Skeletal muscle tissue (tissue), 4 donors: ENCODE data around the gene MALSU1. TPM values are rescaled to one million over a fixed set of nuclear protein-coding genes. Genes with fewer than 3 reads are reported as not detected.

Experiments used
- H3K27ac ChIP-seq: one replicate; pipeline ENCODE4 v1.7.0; 2013; ENCODE audit warnings: mild to moderate bottlenecking, low read depth, low read length, inconsistent platforms
- H3K27me3 ChIP-seq, 3 donors: one replicate each; pipeline ENCODE4 v1.7.0; 2013; ENCODE audit warnings: low read length in 3 of 3; ENCODE audit not compliant: control insufficient read depth in 3 of 3, insufficient read depth in 3 of 3
- H3K36me3 ChIP-seq, 3 donors: one replicate each; pipeline ENCODE4 v1.7.0; 2013; ENCODE audit warnings: low read length in 3 of 3; ENCODE audit not compliant: control insufficient read depth in 3 of 3, insufficient read depth in 3 of 3
- H3K4me1 ChIP-seq, 3 donors: one replicate each; pipeline ENCODE4 v1.7.0; 2013; ENCODE audit warnings: low read length in 3 of 3, mild to moderate bottlenecking in 3 of 3; ENCODE audit not compliant: control insufficient read depth in 3 of 3, insufficient read depth in 3 of 3
- H3K4me3 ChIP-seq, 3 donors: one replicate each; pipeline ENCODE4 v1.7.0; 2013; ENCODE audit warnings: low read length in 3 of 3
- H3K9ac ChIP-seq, 3 donors: one replicate each; pipeline ENCODE4 v1.7.0; 2013; ENCODE audit warnings: low read length in 3 of 3, mild to moderate bottlenecking in 3 of 3, moderate library complexity in 2 of 3, low read depth in 1 of 3
- H3K9me3 ChIP-seq, 3 donors: one replicate each; pipeline ENCODE4 v1.7.0; 2013; ENCODE audit warnings: low read length in 3 of 3; ENCODE audit not compliant: control insufficient read depth in 3 of 3
- total RNA-seq: library from RNA; depleted of rRNA; stranded (reverse); fragments of >200 nt; gene quantifications from one replicate; pipeline ENCODE4 v1.2.3, GENCODE V29; 2014
- donor health status: Osteomylitis.

Gene MALSU1
- 95.5 TPM for total RNA-seq

DNA sequence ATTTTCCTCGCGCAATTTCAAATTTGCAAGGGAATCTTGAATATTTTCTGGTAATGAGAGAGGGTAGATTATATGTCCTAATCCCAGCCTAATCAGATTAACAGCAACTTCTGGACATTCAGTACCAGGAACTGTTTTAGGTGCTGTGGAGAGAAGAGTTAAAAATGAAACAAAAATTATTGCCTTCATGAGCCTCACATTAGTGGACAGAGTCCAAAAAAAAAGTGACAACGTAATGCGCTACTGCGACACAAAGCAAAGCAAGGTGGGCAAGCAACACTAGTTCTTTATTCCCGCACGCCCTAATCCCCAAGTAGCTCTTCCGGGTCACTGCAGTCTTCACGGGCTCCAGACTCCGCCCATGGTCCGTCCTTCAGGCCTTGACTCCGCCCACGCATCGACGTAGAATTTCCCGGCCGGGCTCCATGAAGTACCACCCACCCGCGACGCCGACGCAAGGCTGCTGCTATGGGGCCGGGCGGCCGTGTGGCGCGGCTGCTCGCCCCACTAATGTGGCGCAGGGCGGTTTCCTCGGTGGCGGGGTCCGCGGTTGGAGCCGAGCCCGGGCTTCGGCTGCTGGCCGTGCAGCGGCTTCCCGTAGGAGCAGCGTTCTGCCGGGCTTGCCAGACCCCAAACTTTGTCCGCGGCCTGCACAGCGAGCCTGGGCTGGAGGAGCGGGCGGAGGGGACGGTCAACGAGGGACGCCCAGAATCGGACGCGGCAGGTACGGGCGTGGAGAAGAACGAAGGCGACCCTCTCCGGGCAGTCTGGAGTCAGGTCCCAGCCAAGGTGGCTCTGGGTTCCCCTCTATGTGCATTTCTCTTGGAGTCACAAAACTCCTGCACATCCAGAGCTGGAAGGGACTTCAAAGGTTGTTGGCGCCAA lies at the start of gene MALSU1:
MALSU1 (plus strand) TSS at position 455 of the 885 bp plus-strand sequence; CDS start at position 469, 14 bp downstream.
- peaks cover 3 to 11% (median 11%) of the 10 kb centered on the region in 3 donors for H3K36me3 ChIP-seq
- H3K27ac ChIP-seq: peak within 1 kb of the TSS; percentile 73
- no peaks in the 10 kb centered on the region for H3K9me3 ChIP-seq
- H3K9ac ChIP-seq: peak within 1 kb of the TSS; percentile 93 to 97 (median 95)
- peaks cover 14 to 27% (median 21%) of the 10 kb centered on the region in 3 donors for H3K4me1 ChIP-seq
- peak within 1 kb of the TSS; percentile 85 to 95 (median 94) for H3K4me3 ChIP-seq
- H3K27me3 ChIP-seq: no peaks in the 10 kb centered on the region

DNA sequence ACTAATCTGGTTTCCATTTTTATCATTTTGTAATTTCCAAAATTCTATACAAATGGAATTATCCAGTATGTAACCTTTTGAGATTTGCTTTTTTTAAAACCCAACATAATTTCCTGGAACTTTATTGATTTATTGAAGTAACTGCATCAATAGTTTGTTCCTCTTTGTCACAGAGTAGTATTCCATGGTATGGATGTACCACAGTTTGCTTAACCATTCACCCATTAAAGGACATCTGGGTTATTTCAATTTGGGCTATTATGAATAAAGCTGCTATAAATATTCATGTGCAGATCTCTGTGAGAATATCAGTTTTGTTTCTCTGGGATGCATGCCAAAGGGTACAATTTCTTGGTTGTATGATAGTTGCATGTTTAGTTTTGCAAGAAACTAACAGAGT lies 49.7 kb upstream of the MALSU1 start:
- H3K27ac ChIP-seq: no peak overlapping the region
- H3K9me3 ChIP-seq: no peaks in the 10 kb centered on the region
- H3K4me1 ChIP-seq: peaks cover 0 to 3% (median 0%) of the 10 kb centered on the region in 3 donors
- H3K4me3 ChIP-seq: no peak overlapping the region
- no peak overlapping the region for H3K9ac ChIP-seq
- H3K36me3 ChIP-seq: peaks cover 0 to 2% (median 0%) of the 10 kb centered on the region in 3 donors
- H3K27me3 ChIP-seq: peaks cover 0 to 16% (median 14%) of the 10 kb centered on the region in 3 donors

DNA sequence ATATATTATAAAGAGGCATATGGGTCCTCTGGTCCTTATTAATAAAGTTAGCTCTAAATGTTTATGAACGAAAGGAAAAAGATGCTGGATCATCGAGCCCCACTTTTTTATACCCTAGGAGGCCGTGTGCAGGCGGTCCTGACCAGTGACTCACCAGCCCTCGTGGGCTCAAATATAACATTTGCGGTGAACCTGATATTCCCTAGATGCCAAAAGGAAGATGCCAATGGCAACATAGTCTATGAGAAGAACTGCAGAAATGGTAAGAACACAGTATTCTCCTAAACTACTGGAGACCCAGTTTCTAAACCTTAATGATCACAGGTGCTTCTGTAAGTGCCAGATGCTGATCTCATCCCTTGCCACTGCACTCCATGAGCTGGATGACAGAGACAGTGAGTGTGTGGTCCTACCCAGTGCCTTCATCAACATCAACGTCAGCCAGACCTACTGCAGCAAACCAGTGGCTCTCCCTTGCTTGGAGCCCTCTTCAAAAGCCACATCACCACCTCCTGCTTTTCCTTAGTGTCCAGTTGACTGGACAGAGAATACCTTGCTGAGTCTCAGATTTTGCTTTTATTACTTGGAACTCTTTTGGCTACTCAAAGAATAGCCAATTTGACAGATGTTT lies 45.0 kb upstream of the MALSU1 start:
- H3K27ac ChIP-seq: no peak overlapping the region
- no peaks in the 10 kb centered on the region for H3K27me3 ChIP-seq
- H3K36me3 ChIP-seq: peaks cover 0 to 4% (median 2%) of the 10 kb centered on the region in 3 donors
- no peak overlapping the region for H3K4me3 ChIP-seq
- H3K4me1 ChIP-seq: no peaks in the 10 kb centered on the region
- no peaks in the 10 kb centered on the region for H3K9me3 ChIP-seq
- H3K9ac ChIP-seq: no peak overlapping the region

DNA sequence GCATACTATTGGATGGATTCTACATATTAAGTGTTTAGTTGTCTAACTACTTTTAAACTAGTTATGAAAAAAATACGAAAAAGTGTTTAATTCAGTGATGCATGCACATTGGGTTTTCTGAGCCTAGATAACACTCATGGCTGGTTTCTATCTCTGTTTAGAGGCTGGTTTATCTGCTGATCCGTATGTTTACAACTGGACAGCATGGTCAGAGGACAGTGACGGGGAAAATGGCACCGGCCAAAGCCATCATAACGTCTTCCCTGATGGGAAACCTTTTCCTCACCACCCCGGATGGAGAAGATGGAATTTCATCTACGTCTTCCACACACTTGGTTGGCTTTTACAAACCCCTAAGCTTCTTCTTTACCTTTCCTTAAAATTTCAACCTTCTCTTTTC lies 42.4 kb upstream of the MALSU1 start:
- no peak overlapping the region for H3K9ac ChIP-seq
- H3K4me3 ChIP-seq: no peak overlapping the region
- no peaks in the 10 kb centered on the region for H3K27me3 ChIP-seq
- no peak overlapping the region for H3K27ac ChIP-seq
- H3K36me3 ChIP-seq: peaks cover 2 to 10% (median 3%) of the 10 kb centered on the region in 3 donors
- no peaks in the 10 kb centered on the region for H3K4me1 ChIP-seq
- no peaks in the 10 kb centered on the region for H3K9me3 ChIP-seq

DNA sequence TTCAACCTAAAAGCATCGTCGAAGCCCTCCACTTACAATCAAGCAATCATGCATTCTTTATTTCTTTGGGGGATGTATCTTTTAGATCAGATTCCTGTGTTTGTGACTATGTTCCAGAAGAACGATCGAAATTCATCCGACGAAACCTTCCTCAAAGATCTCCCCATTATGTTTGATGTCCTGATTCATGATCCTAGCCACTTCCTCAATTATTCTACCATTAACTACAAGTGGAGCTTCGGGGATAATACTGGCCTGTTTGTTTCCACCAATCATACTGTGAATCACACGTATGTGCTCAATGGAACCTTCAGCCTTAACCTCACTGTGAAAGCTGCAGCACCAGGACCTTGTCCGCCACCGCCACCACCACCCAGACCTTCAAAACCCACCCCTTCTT lies 38.8 kb upstream of the MALSU1 start:
- H3K36me3 ChIP-seq: peaks cover 0 to 12% (median 3%) of the 10 kb centered on the region in 3 donors

DNA sequence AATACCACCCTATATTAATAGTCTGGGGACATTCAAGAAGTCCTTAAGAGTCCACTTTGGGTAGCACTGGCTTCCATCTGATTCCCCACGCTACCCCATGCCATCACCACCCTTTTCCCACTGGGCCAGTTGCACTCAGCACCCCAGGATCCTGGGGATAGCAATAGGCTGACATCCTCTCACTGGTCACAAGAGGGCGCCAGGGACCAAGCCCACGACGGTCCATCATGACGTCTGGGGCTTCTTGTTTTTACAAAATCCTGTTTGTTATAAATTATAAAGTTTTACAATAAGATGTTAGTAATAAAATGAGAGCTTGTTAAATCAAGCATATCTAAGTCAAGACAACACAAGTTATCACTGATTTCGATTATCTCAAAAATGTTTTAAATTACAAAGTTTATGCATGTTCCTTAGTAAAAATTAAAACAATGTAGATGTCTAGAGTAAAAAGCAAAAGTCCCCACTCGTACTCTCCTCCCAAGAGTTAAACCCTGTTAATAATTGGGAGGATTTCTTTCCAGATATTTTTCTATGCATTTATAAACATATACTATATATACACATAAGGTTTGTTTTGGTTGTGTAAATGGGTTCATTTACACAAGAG lies 37.2 kb upstream of the MALSU1 start:
- Histone ChIP-seq H3K27ac (no peak overlapping the region), H3K36me3 (peaks cover 0 to 14% (median 4%) of the 10 kb centered on the region in 3 donors), H3K27me3 (no peaks in the 10 kb centered on the region), H3K9ac (no peak overlapping the region), H3K4me1 (no peaks in the 10 kb centered on the region), H3K4me3 (no peak overlapping the region), H3K9me3 (no peaks in the 10 kb centered on the region)

More for the DNA sequence above, 38.8 kb upstream of the MALSU1 start:
- no peak overlapping the region for H3K27ac ChIP-seq
- no peaks in the 10 kb centered on the region for H3K27me3 ChIP-seq
- no peak overlapping the region for H3K9ac ChIP-seq
- no peaks in the 10 kb centered on the region for H3K4me1 ChIP-seq
- no peaks in the 10 kb centered on the region for H3K9me3 ChIP-seq
- no peak overlapping the region for H3K4me3 ChIP-seq

DNA sequence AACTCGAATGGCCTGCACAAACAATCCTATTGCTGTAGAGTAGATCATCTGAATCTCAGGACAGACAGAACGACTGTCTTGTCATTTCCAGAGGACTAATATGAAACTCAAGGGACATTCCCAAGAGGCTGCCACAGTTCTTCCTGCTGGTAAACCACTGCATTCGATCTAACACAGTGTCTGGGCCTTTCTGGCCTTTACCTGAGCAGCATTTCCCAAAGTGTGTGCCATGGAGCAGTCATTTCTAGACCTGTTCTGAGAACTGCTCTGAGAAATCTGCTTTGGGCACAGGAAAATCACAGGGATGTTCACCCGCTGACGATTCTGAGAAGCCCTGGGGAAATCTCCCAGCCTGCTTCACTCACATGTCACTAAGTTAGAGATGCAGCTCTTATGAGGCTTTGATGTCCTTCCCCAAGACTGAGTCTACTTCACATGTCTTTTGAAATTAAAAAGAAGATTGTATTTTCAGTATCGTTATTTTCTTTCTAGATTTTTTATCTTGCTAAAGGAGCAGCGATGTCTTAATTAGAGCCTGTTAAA lies 34.2 kb upstream of the MALSU1 start:
- Histone ChIP-seq H3K9ac (no peak overlapping the region), H3K4me1 (no peaks in the 10 kb centered on the region), H3K27me3 (no peaks in the 10 kb centered on the region), H3K9me3 (no peaks in the 10 kb centered on the region), H3K27ac (no peak overlapping the region), H3K36me3 (peaks cover 0 to 15% (median 2%) of the 10 kb centered on the region in 3 donors), H3K4me3 (no peak overlapping the region)

DNA sequence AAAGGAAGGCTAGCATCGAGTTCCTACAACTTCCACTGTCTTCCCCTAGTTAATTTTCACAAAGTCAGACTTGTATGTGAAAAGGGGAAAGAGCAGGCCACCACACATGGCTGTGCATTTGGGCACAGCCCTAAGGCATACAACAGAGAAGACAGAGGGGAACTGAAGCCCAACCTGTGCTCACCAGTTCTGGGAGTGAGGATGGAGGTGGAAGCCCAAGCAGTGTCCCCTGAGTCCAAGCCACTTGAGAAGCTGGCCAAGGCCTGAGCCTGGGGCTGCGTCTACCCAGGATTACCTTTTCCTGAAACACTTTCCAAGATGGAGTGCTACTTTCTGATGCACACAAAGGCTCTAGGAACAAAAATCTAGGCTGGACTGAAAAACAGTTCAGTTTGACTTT lies 32.2 kb upstream of the MALSU1 start:
- no peak overlapping the region for H3K27ac ChIP-seq
- peaks cover 0 to 2% (median 0%) of the 10 kb centered on the region in 3 donors for H3K27me3 ChIP-seq
- no peaks in the 10 kb centered on the region for H3K4me1 ChIP-seq
- H3K4me3 ChIP-seq: no peak overlapping the region
- peaks cover 0 to 11% (median 2%) of the 10 kb centered on the region in 3 donors for H3K36me3 ChIP-seq
- H3K9me3 ChIP-seq: no peaks in the 10 kb centered on the region
- H3K9ac ChIP-seq: no peak overlapping the region

DNA sequence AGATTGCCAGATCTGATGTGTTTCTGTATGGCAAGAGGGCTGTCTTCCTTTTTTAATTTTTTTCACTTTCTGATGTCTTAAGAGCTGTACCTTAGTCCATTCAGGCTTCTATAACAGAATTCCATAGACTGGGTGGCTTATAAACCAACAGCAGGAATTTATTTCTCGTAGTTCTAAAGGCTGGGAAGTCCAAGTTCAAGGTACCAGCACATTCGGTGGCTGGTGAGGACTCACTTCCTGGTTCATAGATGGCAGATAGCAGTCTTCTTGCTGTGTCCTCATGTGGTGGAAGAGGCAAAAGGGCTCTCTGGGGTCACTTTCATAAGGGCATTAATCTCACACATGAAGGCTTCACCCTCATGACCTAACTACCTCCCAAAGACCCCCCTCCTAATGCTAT lies 31.8 kb upstream of the MALSU1 start:
- Histone ChIP-seq H3K9me3 (no peaks in the 10 kb centered on the region), H3K4me1 (no peaks in the 10 kb centered on the region), H3K27me3 (peaks cover 0 to 2% (median 0%) of the 10 kb centered on the region in 3 donors), H3K9ac (no peak overlapping the region), H3K36me3 (peaks cover 0 to 11% (median 2%) of the 10 kb centered on the region in 3 donors), H3K27ac (no peak overlapping the region), H3K4me3 (no peak overlapping the region)
